Trophoblast cell (in vitro differentiated cells and primary cell): ENCODE measurements around the gene EXOSC7.
A peak's percentile ranks its signal among the peaks of the same experiment; 100 is the strongest.

ENCODE experiments used
- DNase-seq, 2 donors: peaks; one replicate each; pipeline ENCODE4 v3.0.0-alpha.2; 2016
- H2AFZ ChIP-seq: 2 replicates; pipeline ENCODE4 v1.6.1; 2013; ENCODE audit warnings: low read length, moderate library complexity, mild to moderate bottlenecking; ENCODE audit not compliant: insufficient read depth, poor library complexity
- H2AK5ac ChIP-seq: 2 replicates; pipeline ENCODE4 v1.6.1; 2013; ENCODE audit warnings: mild to moderate bottlenecking, low read length
- H2BK120ac ChIP-seq: 2 replicates; pipeline ENCODE4 v1.6.1; 2013; ENCODE audit warnings: low read length, mild to moderate bottlenecking, moderate library complexity; ENCODE audit not compliant: insufficient read depth, poor library complexity
- H2BK12ac ChIP-seq: 2 replicates; pipeline ENCODE4 v1.6.1; 2013; ENCODE audit warnings: mild to moderate bottlenecking, low read length, moderate library complexity
- H2BK5ac ChIP-seq: 2 replicates; pipeline ENCODE4 v1.6.1; 2013; ENCODE audit warnings: low read length, low read depth, moderate library complexity, mild to moderate bottlenecking; ENCODE audit not compliant: poor library complexity
- H3K14ac ChIP-seq: 2 replicates; pipeline ENCODE4 v1.6.1; 2013; ENCODE audit warnings: mild to moderate bottlenecking, low read length
- H3K18ac ChIP-seq: 2 replicates; pipeline ENCODE4 v1.6.1; 2013; ENCODE audit warnings: mild to moderate bottlenecking, low read length
- H3K23ac ChIP-seq: 2 replicates; pipeline ENCODE4 v1.6.1; 2013; ENCODE audit warnings: low read length
- H3K27ac ChIP-seq: 2 replicates; pipeline ENCODE4 v1.5.1; 2013; ENCODE audit warnings: low read depth, mild to moderate bottlenecking, inconsistent platforms, low read length, moderate library complexity
- H3K27me3 ChIP-seq: 2 replicates; pipeline ENCODE4 v1.6.1; 2013; ENCODE audit warnings: inconsistent platforms, mild to moderate bottlenecking, low read length, moderate library complexity; ENCODE audit not compliant: insufficient read depth
- H3K36me3 ChIP-seq, 2 experiments: 1 replicate in 1 of 2; 2 replicates in 1 of 2; pipeline ENCODE4 v1.6.1; 2013; ENCODE audit warnings: low read length in 2 of 2, mild to moderate bottlenecking in 2 of 2, moderate library complexity in 1 of 2; ENCODE audit not compliant: insufficient read depth in 2 of 2, control insufficient read depth in 1 of 2
- H3K4ac ChIP-seq: 2 replicates; pipeline ENCODE4 v1.6.1; 2013; ENCODE audit warnings: low read depth, mild to moderate bottlenecking, low read length, moderate library complexity
- H3K4me1 ChIP-seq, 2 experiments: 1 replicate in 1 of 2; 2 replicates in 1 of 2; pipeline ENCODE4 v1.6.1; 2013; ENCODE audit warnings: low read length in 2 of 2, mild to moderate bottlenecking in 2 of 2, moderate library complexity in 1 of 2; ENCODE audit not compliant: insufficient read depth in 2 of 2, control insufficient read depth in 1 of 2
- H3K4me2 ChIP-seq: 2 replicates; pipeline ENCODE4 v1.6.1; 2013; ENCODE audit warnings: inconsistent platforms, mild to moderate bottlenecking, low read length, moderate library complexity
- H3K4me3 ChIP-seq: 2 replicates; pipeline ENCODE4 v1.5.1; 2013; ENCODE audit warnings: mild to moderate bottlenecking, low read depth, low read length, inconsistent platforms
- H3K79me1 ChIP-seq: one replicate; pipeline ENCODE4 v1.6.1; 2013; ENCODE audit warnings: low read length
- H3K79me2 ChIP-seq: 2 replicates; pipeline ENCODE4 v1.6.1; 2013; ENCODE audit warnings: low read length, mild to moderate bottlenecking; ENCODE audit not compliant: control insufficient read depth, insufficient read depth, poor library complexity
- H3K9ac ChIP-seq: 2 replicates; pipeline ENCODE4 v1.6.1; 2013; ENCODE audit warnings: mild to moderate bottlenecking, low read length
- H3K9me3 ChIP-seq: 2 replicates; pipeline ENCODE4 v1.6.1; 2013; ENCODE audit warnings: low read depth, mild to moderate bottlenecking, control low read depth, inconsistent platforms, low read length; ENCODE audit not compliant: insufficient read depth
- H4K12ac ChIP-seq: 2 replicates; pipeline ENCODE4 v1.6.1; 2013; ENCODE audit warnings: low read depth, mild to moderate bottlenecking, low read length, moderate library complexity
- H4K8ac ChIP-seq: 2 replicates; pipeline ENCODE4 v1.6.1; 2013; ENCODE audit warnings: low read depth, mild to moderate bottlenecking, low read length, moderate library complexity
- H4K91ac ChIP-seq: one replicate; pipeline ENCODE4 v1.6.1; 2013; ENCODE audit warnings: low read depth, mild to moderate bottlenecking, low read length, moderate library complexity
- whole genome bisulfite sequencing: extraction: QIAGEN DNeasy Blood & Tissue Kit; methylation state at CpG from one replicate; pipeline ENCODE4 v1.1.7; 2013; ENCODE audit warnings: missing lambda C conversion rate; ENCODE audit not compliant: insufficient read length, insufficient coverage; ENCODE audit errors: extremely low coverage; 5-methylcytosine and 5-hydroxymethylcytosine counted together

The EXOSC7 gene

DNA sequence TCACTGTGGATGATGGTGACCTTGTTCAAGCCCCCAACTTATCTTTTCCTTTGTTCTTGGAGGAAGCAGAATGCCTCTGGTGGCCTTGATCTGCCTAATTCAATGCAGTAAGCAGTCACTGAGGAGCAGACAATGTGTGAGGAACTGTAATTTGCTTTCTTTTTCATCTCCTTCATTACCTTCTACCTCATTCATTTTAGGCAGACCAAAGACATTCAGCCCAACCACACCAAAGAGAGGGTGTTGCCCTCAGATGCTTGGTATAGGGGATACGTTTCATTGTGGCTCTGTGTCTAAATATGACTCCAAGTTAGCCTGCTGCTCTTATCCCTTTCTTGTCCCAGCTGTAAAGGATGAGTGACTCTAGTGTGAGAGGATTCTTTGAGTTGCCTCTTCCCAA lies 15.3 kb downstream of the EXOSC7 start:
- Histone ChIP-seq H3K23ac (no peak overlapping the region), H3K4me2 (no peak overlapping the region), H2BK120ac (no peak overlapping the region), H3K27ac (no peak overlapping the region), H3K36me3 (peaks cover 9 to 20% of the 10 kb centered on the region in 2 experiments), H3K4ac (no peak overlapping the region), H3K9me3 (no peaks in the 10 kb centered on the region), H3K14ac (no peak overlapping the region), H4K91ac (no peak overlapping the region), H4K8ac (no peak overlapping the region), H4K12ac (no peak overlapping the region), H3K79me1 (no peaks in the 10 kb centered on the region), H3K79me2 (no peaks in the 10 kb centered on the region), H2AK5ac (no peak overlapping the region), H3K18ac (no peak overlapping the region), H2BK5ac (no peak overlapping the region), H3K4me3 (no peak overlapping the region), H2BK12ac (no peak overlapping the region), H3K27me3 (no peaks in the 10 kb centered on the region), H2AFZ (no peak overlapping the region), H3K4me1 (peaks cover 6 to 11% of the 10 kb centered on the region in 2 experiments), H3K9ac (no peak overlapping the region)
- no peak for DNase-seq
- WGBS: no CpG with 5 or more reads among the region's 1 CpG

DNA sequence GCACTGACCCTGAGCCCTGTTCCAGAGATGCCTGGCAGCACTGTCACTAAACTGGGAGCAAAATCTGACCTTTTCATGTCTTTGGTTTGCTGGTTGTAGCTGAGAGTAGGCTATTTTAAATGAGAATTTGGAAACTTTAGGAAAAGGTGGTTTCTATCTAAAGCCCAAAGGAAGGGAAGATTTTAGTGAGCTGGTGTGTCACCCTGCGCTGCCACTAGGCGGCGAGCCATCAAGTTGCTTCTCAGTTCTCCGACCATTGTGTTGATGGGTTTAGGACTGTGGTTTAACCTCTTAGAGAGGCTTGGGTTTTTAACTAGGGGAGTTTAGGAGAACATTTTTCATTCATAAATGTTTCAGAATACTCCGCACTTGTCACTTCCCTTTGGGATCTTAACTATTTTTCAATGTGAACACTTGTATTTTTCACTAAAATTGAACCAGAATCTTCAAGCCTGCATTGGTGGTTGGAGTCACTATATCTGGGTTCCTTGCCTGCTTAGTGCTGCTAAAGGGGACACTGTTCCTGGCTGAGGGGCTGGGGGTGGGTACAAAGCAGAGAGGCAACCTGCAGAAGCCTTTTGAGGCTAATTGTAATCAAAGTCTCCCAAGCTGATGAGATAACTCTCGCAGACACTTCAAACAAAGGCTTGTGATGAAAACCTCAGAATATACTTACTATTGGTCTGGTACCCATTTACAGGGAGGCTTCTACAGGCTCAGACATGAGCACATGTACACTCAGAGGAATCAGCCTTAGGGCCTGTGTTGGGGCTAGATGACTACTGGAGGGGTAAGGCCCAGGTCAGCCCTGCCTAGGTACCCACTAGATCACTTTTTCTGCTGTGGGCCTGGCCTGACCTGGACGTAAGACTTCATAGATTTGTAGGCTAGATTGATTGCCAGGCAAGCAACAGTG lies 16.8 kb downstream of the EXOSC7 start:
- Histone ChIP-seq H3K9me3 (no peaks in the 10 kb centered on the region), H3K79me2 (no peaks in the 10 kb centered on the region), H3K9ac (no peak overlapping the region), H2AFZ (no peak overlapping the region), H2BK12ac (no peak overlapping the region), H4K91ac (no peak overlapping the region), H3K4me2 (no peak overlapping the region), H3K27me3 (no peaks in the 10 kb centered on the region), H2AK5ac (no peak overlapping the region), H4K12ac (no peak overlapping the region), H3K4ac (no peak overlapping the region), H2BK5ac (no peak overlapping the region), H3K4me1 (peaks cover 6 to 11% of the 10 kb centered on the region in 2 experiments), H3K79me1 (no peaks in the 10 kb centered on the region), H3K14ac (no peak overlapping the region), H3K18ac (no peak overlapping the region), H3K23ac (no peak overlapping the region), H4K8ac (no peak overlapping the region), H3K36me3 (peaks cover 11 to 26% of the 10 kb centered on the region in 2 experiments), H3K27ac (no peak overlapping the region), H2BK120ac (no peak overlapping the region), H3K4me3 (no peak overlapping the region)
- peak; percentile 56 to 70 for DNase-seq
- no CpG with 5 or more reads among the region's 7 CpGs for WGBS

DNA sequence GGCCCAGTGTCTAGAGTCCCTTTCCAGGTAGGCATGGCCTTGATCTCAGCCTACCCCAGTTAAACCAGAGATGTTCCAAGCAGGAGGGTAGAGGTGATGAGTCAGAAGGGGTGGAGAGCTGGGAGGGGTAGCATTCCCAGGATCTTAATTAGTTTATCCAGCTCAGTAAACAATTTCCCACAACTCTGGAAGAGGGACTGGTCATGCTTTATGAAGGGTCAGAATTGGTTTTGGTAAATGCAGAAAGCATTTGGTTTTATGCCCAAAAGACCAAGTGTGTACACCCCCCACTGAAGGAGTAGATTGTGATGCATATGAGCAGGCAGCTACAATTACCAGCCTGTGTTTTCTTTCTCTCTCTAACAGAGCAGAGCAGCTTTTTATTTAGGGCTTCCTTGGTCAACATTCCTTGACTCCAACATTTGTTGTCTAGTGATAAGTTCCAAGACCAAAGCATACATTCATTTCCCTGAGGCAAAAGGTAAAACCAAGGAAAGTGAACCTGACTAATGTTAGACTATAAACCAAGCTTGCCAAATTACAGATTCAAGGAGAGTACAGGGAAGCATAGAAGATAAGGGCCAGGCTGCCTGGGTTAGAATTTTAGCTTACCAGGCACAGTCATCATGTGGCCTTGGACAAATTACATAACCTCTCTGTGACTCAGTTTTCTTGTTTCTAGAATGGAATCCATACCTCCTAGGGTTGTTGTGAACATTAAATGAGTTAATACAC lies 17.6 kb downstream of the EXOSC7 start:
- H3K23ac ChIP-seq: no peak overlapping the region
- H3K9ac ChIP-seq: no peak overlapping the region
- no peak overlapping the region for H4K12ac ChIP-seq
- H2AFZ ChIP-seq: no peak overlapping the region
- no peak overlapping the region for H3K4me3 ChIP-seq
- H3K4me1 ChIP-seq: peaks cover 6 to 11% of the 10 kb centered on the region in 2 experiments
- no peak overlapping the region for H4K8ac ChIP-seq
- no peaks in the 10 kb centered on the region for H3K27me3 ChIP-seq
- H3K4ac ChIP-seq: no peak overlapping the region
- no peak overlapping the region for H3K14ac ChIP-seq
- H3K4me2 ChIP-seq: no peak overlapping the region
- no peak overlapping the region for H2AK5ac ChIP-seq
- peak in 1 of 2 donors; percentile 27 for DNase-seq
- H3K27ac ChIP-seq: no peak overlapping the region
- no peak overlapping the region for H4K91ac ChIP-seq
- no peaks in the 10 kb centered on the region for H3K79me1 ChIP-seq
- no peak overlapping the region for H2BK12ac ChIP-seq
- H3K36me3 ChIP-seq: peaks cover 14 to 29% of the 10 kb centered on the region in 2 experiments
- H3K18ac ChIP-seq: no peak overlapping the region
- no peaks in the 10 kb centered on the region for H3K9me3 ChIP-seq
- H2BK120ac ChIP-seq: no peak overlapping the region
- no peaks in the 10 kb centered on the region for H3K79me2 ChIP-seq
- no peak overlapping the region for H2BK5ac ChIP-seq

DNA sequence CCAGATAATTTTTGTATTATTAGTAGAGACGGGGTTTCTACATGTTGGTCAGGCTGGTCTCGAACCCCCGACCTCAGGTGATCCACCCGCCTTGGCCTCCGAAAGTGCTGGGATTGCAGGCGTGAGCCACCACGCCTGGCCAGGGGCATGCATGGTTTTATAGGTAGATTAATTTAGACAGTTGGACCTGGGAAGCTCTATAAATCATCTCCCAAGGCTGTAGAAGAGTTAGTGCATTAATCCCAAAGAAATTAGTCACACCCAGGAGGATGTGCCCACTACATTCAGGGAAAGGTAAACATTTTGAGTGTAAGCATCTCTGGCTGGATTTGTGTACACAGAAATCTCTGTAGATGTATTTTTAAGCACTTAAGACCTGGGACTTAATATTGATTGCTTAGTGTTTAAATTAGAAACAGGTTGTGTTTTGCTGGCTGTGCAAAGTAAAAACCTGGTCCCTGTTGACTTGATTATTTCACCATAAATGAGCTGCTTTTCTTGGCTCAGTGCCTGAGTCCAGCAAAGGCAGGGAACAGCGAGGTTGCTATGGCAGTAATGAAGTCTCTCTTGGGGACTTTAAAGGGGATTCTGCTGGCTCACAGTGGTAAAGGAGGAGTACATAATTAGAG lies 19.2 kb downstream of the EXOSC7 start:
- Histone ChIP-seq H3K23ac (no peak overlapping the region), H3K27me3 (no peaks in the 10 kb centered on the region), H2BK5ac (no peak overlapping the region), H3K79me2 (no peaks in the 10 kb centered on the region), H3K9ac (no peak overlapping the region), H2AFZ (no peak overlapping the region), H4K12ac (no peak overlapping the region), H3K9me3 (no peaks in the 10 kb centered on the region), H3K4me1 (peaks cover 6% of the 10 kb centered on the region in 2 experiments), H2AK5ac (no peak overlapping the region), H4K91ac (no peak overlapping the region), H3K79me1 (no peaks in the 10 kb centered on the region), H2BK120ac (no peak overlapping the region), H3K4ac (no peak overlapping the region), H3K36me3 (peaks cover 14 to 27% of the 10 kb centered on the region in 2 experiments), H3K27ac (no peak overlapping the region), H3K4me3 (no peak overlapping the region), H3K14ac (no peak overlapping the region), H3K18ac (no peak overlapping the region), H3K4me2 (no peak overlapping the region), H4K8ac (no peak overlapping the region), H2BK12ac (no peak overlapping the region)
- DNase-seq: no peak
- WGBS: no CpG with 5 or more reads among the region's 8 CpGs
